NCI-H2107 (cell line): ENCODE data around the gene ATP2A1.
"Not testable (repeated sequence)": the region's sequence is repeated elsewhere in the genome, so short reads cannot be mapped to it uniquely, and the experiment has no call there.

Experiments
- DNase-seq: peaks from one replicate; lab custom pipeline; 2025; lab: John Stamatoyannopoulos, UW

ATP2A1 gene

DNA sequence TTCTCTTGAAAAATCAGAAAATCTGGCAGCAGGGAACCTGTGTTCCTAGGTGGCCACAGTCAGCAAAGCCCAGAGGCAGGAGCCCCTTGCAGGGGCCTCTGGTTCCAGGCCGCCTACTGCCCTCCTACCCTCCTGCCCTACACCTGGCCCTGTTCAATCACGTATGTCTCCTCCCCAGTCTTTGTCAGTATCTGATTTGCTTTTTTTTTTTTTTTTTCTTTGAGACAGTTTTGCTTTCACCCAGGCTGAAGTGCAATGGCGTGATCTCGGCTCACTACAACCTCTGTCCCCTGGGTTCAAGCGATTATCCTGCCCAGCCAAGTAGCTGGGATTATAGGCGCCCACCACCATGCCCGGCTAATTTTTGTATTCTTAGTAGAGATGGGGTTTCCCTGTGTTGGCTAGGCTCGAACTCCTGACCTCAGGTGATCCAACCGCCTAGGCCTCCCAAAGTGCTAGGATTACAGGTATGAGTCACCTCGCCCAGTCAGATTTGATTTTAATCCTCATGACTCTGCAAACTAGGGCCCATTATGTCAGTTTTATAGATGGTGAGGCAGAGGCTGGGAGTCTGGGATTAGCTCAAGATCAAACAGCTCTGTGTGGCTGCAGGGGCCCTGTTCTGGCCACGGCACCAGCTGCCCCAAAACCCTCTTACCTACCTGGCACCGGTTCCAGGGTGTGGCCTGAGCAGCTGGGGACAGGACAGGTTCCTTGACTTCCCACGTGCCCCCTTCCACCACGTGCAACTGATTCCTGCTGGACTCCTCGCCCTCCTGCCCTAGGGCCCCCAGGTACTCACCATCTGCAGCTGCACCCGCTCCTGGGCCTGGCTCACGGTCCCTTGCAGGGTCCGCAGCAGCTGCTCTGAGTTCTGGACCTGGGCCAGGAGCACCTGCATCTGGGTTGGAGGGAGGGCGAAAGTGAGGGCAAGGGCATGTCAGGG lies 32.1 kb downstream of the ATP2A1 start:
- no peak for DNase-seq

DNA sequence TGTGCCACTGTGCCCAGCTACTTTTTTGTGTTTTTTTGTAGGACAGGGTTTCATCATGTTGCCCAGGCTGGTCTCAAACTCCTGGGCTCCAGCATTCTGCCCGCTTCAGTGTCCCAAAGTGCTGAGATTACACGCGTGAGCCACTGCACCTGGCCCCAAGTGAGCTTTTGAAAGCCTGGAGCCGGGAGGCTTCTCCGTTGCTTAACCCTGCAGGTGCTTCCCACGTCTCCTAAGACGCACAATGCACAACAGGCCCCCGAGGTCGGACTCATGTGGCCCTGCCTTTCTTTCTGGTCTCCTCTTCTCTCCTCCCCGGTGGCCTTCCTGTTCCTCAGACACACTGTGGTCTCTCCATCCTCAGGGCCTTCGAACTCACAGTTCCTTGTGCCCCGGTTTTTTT lies 34.3 kb downstream of the ATP2A1 start:
- no peak for DNase-seq

DNA sequence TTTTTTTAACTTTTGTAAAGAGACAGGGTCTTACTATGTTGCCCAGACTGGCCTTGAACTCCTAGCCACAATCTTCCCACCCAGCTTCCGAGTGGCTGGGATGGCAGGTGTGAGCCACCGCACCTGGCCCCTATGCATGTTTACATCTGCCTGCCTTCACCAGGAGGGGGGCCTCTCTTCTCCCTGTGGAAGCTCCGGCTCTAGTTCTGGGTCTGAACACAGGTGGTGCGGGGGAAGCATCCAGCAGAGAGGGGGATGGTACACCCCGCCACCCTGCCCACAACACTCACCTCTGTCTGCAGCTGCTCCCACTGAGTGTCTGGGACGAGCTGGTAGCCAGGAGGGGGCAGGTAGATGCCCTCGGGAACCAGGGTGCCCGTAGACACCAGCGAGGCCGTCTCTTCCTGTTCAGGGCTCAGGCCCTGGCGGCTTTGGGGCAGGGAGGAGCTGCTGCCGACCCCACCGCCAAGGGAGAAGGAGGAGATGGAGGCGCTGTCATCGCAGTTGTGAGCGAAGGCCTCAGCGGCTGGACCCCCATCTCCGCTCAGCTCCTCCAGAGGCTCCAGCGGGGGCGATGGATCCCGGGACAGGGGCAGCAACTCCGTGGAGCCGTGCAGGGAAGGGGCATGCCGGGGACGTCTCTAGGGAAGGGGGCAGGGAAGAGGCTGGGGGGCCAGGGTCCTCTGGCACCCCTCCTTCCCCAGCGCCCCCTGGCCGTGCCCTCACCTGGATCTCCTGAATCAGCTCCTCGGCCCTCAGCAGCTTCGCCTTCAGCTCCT lies 35.8 kb downstream of the ATP2A1 start:
- DNase-seq, result no peak

DNA sequence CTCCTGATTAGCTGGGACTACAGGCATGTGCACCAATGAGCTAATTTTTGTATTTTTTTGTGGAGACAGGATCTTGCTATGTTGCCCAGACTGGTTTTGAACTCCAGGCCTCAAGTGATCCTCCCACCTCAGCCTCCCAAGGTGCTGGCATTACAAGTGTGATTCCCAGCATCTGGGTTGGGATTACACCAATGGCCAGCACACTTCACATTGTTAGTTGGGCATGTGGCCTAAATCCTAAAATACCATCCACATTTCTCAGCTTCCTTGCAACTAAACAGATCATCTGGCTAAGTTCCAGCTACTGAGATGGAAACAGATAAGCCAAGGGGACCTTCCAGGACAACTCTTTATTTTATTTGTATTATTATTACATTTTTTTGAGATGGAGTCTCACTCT lies 36.9 kb downstream of the ATP2A1 start:
- DNase-seq, result no peak

DNA sequence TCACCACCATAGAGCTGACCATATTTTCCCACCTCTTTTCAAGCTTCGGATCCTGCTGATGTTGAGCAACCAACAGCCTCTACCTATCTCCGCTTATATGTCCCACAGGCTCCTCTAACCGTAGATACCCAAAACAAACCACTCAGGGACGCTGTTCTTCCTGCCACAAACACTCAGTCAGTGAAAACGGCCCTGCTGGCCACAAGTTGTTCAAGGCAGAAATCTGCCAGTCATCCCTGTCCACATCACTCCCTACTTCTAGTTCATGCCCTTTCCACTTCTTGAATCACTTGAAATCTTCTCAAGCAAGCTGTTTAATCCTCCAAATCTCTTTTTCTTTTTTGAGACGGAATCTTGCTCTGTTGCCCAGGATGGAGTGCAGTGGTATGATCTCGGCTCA lies 38.8 kb downstream of the ATP2A1 start:
- no peak for DNase-seq

DNA sequence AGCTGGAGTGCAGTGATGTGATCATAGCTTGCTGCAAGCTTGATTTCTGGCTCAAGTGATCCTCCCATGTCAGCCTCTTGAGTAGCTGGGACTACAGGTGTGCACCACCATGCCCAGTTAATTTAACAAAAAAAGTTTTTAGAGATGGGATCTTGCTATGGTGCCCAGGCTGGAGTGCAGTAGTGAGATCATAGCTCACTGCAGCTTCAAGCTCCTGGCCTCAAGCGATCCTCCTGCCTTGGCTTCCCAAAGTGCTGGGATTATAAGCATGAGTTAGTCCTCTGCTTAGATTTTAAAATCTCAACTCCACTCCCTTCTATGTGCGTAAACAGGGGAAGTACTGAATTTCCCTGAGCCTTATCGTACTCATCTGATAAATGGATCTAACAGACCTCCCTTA lies 40.4 kb downstream of the ATP2A1 start:
- DNase-seq, result no peak

DNA sequence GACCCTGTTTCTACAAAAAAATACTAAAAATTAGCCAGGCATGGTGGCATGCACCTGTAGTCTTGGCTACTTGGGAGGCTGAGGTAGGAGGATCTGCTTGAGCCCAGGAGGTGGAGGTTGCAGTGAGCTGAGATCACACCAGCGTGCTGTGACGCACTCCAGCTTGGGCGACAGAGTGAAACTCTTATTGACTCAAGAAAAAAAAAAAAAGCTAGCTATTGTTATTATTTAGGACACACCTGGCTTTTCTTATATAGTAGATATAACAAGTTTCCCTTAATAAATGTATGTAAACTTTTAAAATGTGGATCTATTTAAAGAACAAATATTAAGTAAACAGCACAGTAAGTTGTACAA lies 44.9 kb downstream of the ATP2A1 start:
- no peak for DNase-seq

DNA sequence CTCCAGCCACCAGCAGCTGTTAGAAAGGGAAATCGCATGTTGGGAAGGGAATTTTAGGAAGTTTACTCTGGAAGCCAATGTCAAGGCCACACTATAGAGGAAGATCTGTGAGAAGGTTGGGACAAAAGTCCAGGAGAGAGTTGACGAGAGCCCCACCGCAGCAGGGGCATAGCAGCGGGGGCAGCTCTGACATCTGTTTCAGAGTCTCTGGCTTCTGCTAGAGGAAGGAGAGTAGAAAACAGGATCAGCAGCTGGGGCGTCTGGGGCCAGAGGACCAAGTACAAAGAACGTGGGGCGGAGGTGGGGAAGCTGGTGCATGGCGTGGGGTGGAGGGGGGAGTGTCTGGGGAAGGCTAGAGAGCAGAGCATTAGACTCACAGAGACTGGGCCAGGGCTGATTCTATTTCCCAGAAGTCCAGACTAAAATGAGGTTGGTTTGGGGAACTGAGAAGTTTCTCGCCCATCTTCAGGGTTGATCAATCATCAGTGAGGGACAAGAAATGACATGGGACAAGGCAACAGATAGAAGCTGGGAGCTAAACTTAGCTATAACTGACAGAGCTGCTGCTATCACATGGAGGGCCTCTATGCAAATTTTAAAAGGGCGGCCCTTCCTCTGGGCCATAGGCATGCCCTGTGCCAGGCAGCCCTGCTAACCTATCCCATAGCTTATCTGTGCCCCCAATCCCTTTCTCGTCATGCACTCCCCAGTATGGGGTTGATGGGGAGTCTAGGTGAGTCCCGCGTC lies 45.5 kb downstream of the ATP2A1 start:
- DNase-seq, result no peak

DNA sequence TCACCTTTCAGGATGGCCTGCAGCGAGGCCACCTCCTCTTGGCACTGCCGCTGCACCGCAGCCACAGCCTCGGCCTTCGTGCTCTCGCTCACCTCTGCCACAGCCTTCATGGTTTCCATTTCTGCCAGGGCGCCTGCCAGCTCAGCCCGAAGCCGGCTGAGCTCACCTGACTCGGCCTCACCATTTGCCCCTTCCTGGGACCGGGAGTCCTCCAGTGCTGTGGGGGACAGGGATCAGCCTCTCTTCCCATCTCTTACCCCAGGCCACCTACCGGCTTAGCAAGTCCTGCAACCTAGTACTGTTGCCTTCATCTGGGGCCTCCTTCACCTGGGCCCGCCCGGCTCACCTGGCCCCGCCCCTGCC lies 46.1 kb downstream of the ATP2A1 start:
- DNase-seq, result no peak

DNA sequence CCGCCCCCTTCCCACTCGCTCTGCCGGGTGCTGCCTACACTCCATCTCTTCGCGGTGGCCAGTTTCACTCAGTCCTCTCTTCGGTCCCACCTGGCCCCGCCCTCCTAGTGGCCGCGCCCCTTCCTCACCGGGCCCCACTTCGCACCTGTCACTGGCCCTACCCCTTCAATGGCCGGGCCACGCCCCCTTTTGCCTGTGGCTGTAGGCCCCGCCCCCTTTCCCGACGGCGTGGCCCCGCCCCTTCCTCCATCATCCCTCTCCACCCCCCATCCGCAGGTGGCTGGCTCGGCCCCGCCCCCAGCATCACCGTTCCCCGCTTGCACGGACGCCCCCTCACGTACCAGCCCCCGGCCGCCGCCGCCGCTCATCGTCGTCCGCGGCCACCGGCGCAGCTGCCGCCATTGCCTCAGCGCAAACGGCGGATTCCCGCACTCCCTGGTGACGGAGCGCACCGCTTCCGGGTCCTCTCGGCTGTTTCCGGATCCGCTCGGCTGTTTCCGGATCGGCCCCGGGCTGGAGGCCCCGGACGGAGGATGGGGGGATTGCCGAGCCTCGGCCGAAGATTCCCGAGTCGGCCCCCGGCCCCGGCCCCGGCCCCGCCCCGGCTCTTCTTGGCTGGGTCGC lies 46.6 kb downstream of the ATP2A1 start, which contains the start of gene RABEP2:
TSS of gene RABEP2 (minus strand) at position 477 of the 624 bp plus-strand sequence. CDS start at position 402, 75 bp downstream.
- DNase-seq, result peak; percentile 96

DNA sequence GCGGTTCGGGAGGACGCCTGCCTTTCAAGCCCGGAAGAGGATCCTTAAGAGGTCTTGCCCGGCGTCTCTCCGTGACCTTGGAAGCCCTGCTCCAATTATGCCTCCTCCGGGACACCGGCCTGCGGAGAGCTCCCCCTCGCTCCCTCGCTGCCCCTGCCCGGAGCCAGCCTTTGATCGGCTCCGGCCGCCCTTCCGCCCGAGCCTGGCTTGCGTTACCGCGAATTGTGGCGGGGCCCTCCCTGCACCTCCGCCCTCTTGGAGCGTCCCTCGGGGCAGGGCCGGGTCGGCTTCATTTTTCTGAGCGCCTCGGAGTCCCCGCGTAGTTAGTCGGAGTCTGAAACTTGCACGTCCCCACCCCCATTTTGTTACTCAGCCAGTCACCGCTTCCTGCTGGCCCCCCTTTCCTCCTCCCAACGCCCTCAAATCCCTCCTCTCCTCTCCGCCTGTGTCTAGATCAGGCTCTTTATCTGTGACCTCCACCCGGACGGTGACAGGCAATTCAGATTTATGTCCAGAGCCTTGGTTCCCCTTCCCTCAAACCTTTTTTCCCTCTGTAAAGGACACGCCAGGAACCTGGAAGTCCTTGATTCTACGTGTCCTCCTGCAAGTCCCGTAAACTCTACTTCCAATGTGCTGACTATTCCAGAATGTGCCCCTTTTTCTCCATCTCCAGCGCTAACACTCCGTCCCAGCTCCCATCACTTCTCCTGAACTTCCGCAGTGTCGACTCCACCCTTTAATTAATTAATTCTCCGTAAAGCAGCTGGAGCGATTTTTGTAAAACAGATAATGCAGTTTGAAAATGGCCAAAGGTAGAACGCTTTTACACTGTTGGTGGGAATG lies 47.3 kb downstream of the ATP2A1 start:
- peak; percentile 43 for DNase-seq

DNA sequence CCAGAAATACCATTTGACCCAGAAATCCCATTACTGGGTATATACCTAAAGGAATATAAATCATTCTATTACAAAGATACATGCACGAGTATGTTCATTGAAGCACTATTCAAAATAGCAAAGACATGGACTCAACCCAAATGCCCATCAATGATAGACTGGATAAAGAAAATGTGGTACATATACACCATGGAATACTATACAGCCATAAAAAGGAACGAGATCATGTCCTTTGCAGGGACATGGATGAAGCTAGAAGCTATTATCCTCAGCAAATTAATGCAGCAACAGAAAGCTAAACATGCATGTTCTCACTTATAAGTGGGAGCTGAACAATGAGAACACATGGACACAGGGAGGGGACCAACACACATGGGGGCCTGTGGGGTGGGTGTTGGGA lies 48.0 kb downstream of the ATP2A1 start:
- DNase-seq, result not testable (repeated sequence)

DNA sequence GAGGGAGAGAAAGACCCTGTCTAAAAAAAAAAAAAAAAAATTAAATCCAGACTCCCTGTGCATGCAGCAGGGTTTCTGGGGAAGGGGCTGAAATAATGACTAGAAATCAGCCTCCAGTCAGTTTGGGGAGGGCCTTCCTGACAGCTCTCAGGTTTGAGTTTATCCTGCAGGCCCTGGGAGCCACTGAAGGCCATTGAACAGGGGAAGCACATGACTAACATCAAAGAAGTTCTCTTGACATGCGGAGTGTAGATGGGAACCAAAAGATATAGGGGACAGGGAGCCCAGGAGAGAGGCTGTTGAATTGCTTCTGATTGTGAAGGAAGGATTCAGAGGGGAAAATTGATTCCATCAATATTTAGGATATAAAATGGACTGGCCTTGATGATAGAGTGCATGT lies 49.5 kb downstream of the ATP2A1 start:
- DNase-seq, result no peak

DNA sequence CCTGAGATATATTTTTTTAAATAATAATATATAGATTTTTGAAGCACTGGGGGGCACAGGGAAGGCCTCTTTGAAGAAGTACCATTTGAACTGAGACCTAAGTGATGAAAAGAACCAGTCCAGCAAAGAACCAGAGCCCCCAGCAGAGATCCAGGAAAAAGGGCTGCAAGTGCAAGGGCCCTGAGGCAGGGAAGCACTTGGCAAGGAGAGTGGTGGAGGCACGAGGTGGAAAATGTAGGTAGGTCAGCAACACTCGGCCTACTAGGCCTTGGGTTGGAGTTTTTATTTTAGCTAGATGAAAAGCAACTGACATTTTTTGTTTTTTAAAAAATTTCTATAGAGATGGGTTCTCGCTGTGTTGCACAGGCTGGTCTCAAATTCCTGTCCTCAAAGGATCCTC lies 51.9 kb downstream of the ATP2A1 start:
- DNase-seq, result no peak

DNA sequence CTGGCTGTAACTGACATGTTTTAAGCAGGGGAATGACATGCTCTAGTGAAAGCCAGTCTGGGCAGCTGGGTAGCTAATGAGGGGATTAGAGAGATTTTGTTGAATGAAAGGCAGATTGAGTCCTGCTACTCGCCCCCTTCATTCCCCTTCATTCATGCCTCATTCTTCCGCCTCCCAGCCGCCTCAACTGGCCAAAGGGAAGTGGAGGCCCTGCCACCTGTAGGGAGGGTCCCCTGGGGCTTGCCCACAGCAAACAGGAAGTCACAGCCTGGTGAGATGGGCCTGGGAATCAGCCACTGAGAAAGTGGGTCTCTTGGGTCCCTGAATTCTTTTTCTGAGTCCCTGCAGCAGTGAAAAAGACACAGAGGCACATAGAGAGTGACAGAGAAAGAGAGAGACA lies 52.4 kb downstream of the ATP2A1 start:
- no peak for DNase-seq

DNA sequence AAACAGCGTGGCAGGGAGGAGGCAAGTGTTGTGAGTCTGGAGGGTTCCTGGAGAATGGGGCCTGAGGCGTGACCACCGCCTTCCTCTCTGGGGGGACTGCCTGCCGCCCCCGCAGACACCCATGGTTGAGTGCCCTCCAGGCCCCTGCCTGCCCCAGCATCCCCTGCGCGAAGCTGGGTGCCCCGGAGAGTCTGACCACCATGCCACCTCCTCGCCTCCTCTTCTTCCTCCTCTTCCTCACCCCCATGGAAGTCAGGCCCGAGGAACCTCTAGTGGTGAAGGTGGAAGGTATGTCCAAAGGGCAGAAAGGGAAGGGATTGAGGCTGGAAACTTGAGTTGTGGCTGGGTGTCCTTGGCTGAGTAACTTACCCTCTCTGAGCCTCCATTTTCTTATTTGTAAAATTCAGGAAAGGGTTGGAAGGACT lies 53.5 kb downstream of the ATP2A1 start, which contains the start of gene CD19:
TSS of gene CD19 (plus strand) at position 171 of the 425 bp plus-strand sequence. CDS start at position 201, 30 bp downstream.
- DNase-seq, result no peak

DNA sequence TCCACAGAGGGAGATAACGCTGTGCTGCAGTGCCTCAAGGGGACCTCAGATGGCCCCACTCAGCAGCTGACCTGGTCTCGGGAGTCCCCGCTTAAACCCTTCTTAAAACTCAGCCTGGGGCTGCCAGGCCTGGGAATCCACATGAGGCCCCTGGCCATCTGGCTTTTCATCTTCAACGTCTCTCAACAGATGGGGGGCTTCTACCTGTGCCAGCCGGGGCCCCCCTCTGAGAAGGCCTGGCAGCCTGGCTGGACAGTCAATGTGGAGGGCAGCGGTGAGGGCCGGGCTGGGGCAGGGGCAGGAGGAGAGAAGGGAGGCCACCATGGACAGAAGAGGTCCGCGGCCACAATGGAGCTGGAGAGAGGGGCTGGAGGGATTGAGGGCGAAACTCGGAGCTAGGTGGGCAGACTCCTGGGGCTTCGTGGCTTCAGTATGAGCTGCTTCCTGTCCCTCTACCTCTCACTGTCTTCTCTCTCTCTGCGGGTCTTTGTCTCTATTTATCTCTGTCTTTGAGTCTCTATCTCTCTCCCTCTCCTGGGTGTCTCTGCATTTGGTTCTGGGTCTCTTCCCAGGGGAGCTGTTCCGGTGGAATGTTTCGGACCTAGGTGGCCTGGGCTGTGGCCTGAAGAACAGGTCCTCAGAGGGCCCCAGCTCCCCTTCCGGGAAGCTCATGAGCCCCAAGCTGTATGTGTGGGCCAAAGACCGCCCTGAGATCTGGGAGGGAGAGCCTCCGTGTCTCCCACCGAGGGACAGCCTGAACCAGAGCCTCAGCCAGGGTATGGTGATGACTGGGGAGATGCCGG lies 54.3 kb downstream of the ATP2A1 start:
- no peak for DNase-seq

DNA sequence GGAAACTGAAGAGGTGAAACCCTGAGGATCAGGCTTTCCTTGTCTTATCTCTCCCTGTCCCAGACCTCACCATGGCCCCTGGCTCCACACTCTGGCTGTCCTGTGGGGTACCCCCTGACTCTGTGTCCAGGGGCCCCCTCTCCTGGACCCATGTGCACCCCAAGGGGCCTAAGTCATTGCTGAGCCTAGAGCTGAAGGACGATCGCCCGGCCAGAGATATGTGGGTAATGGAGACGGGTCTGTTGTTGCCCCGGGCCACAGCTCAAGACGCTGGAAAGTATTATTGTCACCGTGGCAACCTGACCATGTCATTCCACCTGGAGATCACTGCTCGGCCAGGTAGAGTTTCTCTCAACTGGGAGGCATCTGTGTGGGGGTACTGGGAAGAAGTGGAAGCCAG lies 54.9 kb downstream of the ATP2A1 start:
- no peak for DNase-seq

DNA sequence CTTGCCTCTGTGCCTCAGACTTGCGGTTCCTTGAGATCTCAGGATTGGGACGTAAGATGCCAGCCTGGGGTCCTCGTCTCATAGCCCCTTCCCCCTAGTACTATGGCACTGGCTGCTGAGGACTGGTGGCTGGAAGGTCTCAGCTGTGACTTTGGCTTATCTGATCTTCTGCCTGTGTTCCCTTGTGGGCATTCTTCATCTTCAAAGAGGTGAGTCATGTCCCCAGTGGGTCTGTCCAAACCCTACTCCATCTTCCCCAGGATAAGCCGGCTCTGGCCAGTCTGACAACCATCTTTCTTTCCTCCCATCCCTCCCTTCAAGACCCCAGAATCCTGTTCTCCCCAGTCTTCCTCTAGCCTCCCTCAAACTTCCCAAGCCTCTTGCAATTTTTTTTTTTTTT lies 57.1 kb downstream of the ATP2A1 start:
- no peak for DNase-seq
